ENCODE data around the gene RNASE2. TPM values are rescaled to one million over a fixed set of nuclear protein-coding genes. Genes with fewer than 3 reads are reported as not detected.
A peak's percentile ranks its signal among the peaks of the same experiment; 100 is the strongest.
"Not testable (repeated sequence)": the region's sequence is repeated elsewhere in the genome, so short reads cannot be mapped to it uniquely, and the experiment has no call there.

Gene RNASE2
- 10 to 100 TPM in 1 of 8 experiments, not detected in 7; 19.0 TPM for total RNA-seq

- not testable (repeated sequence) for H3K4me3 ChIP-seq; ATAC-seq (replicated peaks in 6 of 8); H3K4me1 ChIP-seq (replicated peaks in 1 of 2); H3K27ac ChIP-seq
- WGBS, 10 experiments = 0 to 100% (median 76%) methylated on average over 1 to 3 of the region's 4 CpGs; no CpG with 5 or more reads in 4 of the 10 experiments
- in situ Hi-C loops (cut with MboI; ENCODE audit: low pct_unique_long_range_greater_than_20kb in 2 of 9, low sequenced_read_pairs in 9 of 9, unreplicated experiment in 9 of 9) = loop anchor here in 2 of 9 experiments (25.0 kb wide), 2 partner anchors 93 to 243 kb away; no protein-coding TSS in a partner anchor
Measured at GRCh38 chr14:20954736-20955537, at the start of gene RNASE2. Gene RNASE2, plus strand, starts transcription at chr14:20955487. Its CDS starts 285 bp downstream, at chr14:20955772.

- ATAC-seq (replicated peaks in 6 of 8) = no peak
- in situ Hi-C loops (cut with MboI; ENCODE audit: low pct_unique_long_range_greater_than_20kb in 2 of 9, low sequenced_read_pairs in 9 of 9, unreplicated experiment in 9 of 9) = no loop called here
- no peaks in the 10 kb centered on the region for H3K4me1 ChIP-seq (replicated peaks in 1 of 2)
- no peak overlapping the region for H3K4me3 ChIP-seq
- WGBS, 10 experiments = 52 to 87% (median 78%) methylated on average over 1 to 2 of the region's 2 CpGs; no CpG with 5 or more reads in 3 of the 10 experiments
- no peak overlapping the region for H3K27ac ChIP-seq
Measured at GRCh38 chr14:20905676-20906075, 49.6 kb upstream of the RNASE2 start.

DNA sequence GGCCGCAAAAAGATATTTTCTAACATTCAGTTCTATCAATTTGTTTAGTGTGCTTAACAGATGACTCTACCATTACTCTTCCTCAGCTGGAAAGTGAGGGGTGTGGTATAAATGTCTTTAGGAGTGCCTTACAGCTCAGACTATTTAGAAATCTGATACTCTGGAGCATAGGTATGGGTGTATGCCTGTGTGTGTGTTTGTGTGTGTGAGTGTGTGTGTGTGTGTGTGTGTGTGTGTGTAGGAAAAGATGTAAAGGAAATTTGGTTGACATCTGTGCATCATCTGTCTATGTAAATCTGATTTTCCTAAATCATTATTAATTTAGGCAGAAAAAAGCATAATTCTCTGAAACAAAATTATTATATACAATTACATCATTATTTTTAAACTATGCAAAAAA is 48.1 kb upstream of the RNASE2 start:
- in situ Hi-C loops (cut with MboI; ENCODE audit: low pct_unique_long_range_greater_than_20kb in 2 of 9, low sequenced_read_pairs in 9 of 9, unreplicated experiment in 9 of 9) = no loop called here
- H3K4me3 ChIP-seq = no peak overlapping the region
- ATAC-seq (replicated peaks in 6 of 8) = peak in 2 of 8 experiments; percentile 44 to 49
- no peak overlapping the region for H3K27ac ChIP-seq
- 60 to 100% methylated on average over 1 of the region's 1 CpG; no CpG with 5 or more reads in 8 of the 10 experiments for WGBS, 10 experiments
- H3K4me1 ChIP-seq (replicated peaks in 1 of 2) = no peaks in the 10 kb centered on the region

DNA sequence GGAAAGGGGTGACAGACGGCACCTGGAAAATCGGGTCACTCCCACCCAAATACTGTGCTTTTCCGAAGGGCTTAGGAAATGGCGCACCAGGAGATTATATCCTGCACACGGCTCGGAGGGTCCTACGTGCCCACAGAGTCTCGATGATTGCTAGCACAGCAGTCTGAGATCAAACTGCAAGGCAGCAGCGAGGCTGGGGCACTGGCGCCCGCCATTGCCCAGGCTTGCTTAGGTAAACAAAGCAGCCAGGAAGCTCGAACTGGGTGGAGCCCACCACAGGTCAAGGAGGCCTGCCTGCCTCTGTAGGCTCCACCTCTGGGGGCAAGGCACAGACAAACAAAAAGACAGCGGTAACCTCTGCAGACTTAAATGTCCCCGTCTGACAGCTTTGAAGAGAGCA is 44.5 kb upstream of the RNASE2 start:
- in situ Hi-C loops (cut with MboI; ENCODE audit: low pct_unique_long_range_greater_than_20kb in 2 of 9, low sequenced_read_pairs in 9 of 9, unreplicated experiment in 9 of 9) = not testable (repeated sequence)
- WGBS, 10 experiments = no CpG with 5 or more reads among the region's 14 CpGs

DNA sequence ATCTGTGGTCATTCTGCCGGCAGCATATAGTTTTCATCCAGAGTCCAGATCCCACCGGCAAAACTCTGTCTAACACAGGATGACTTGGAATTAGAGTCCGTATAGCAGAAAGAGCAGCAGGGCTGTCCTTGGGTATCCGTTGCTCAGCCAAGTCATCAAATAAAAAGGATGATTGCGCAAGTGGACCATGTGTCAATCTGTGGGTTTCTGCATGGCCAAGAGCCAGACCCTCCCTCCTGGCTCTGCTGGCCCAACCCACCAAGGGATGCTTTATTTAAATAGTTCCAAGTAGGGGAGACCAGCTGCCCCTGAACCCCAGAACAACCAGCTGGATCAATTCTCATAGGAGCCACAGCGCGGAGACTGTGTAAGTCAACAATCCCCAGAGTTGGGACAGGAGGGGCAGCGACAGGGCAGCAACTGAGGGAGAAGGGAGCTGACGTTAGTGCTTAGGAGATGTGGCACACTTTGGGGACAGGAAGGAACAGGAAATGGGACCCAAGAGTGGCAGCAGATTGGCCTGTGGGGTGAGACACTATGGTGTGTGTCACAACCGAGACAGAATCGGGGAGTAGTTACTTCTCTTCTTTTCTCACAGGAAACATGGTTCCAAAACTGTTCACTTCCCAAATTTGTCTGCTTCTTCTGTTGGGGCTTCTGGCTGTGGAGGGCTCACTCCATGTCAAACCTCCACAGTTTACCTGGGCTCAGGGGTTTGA is 36.1 kb upstream of the RNASE2 start:
- H3K4me3 ChIP-seq; H3K27ac ChIP-seq; in situ Hi-C loops (cut with MboI; ENCODE audit: low pct_unique_long_range_greater_than_20kb in 2 of 9, low sequenced_read_pairs in 9 of 9, unreplicated experiment in 9 of 9); H3K4me1 ChIP-seq (replicated peaks in 1 of 2): not testable (repeated sequence)
- peak in 2 of 8 experiments; percentile 25 to 39 for ATAC-seq (replicated peaks in 6 of 8)
- WGBS, 10 experiments = 59 to 100% (median 77%) methylated on average over 1 to 8 of the region's 11 CpGs; no CpG with 5 or more reads in 4 of the 10 experiments

More for the DNA sequence above, 44.5 kb upstream of the RNASE2 start:
- H3K27ac ChIP-seq; ATAC-seq (replicated peaks in 6 of 8); H3K4me3 ChIP-seq; H3K4me1 ChIP-seq (replicated peaks in 1 of 2): not testable (repeated sequence)

DNA sequence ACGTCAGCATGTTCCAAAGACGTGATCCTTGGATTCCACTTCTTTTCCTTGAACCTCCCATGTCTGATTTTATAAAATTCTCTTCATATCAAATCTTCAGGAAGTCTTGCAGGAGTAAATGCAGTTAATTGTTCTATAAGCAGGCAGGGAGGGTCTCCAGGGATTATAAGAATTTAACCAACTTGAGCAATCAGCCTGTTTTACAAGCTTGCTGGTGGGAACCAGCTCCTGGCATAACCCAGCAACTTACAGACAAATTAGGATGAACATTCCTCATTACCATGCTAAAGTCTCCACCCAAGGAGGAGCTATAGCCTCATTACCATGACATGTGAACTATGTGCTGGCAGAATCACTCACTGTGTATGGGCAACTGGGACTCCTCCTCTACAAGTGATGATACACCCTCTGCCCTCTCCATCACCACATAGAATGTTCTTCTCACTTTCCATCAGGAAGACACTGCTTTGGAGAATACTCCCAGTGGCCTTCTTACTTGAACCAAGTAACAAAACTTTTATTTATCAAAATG is 31.5 kb upstream of the RNASE2 start:
- H3K4me1 ChIP-seq (replicated peaks in 1 of 2); in situ Hi-C loops (cut with MboI; ENCODE audit: low pct_unique_long_range_greater_than_20kb in 2 of 9, low sequenced_read_pairs in 9 of 9, unreplicated experiment in 9 of 9); H3K4me3 ChIP-seq; H3K27ac ChIP-seq: not testable (repeated sequence)
- ATAC-seq (replicated peaks in 6 of 8) = peak in 3 of 8 experiments; percentile 99 to 100 (median 100)
- WGBS, 10 experiments = no CpG with 5 or more reads among the region's 2 CpGs

GRCh38 chr14:20934148-20934762 is 21.0 kb upstream of the RNASE2 start:
- peak in 2 of 8 experiments; percentile 57 to 63 for ATAC-seq (replicated peaks in 6 of 8)
- Histone ChIP-seq H3K27ac (no peak overlapping the region), H3K4me3 (no peak overlapping the region), H3K4me1 (replicated peaks in 1 of 2) (no peaks in the 10 kb centered on the region)
- WGBS, 10 experiments = 10 to 85% (median 30%) methylated on average over 1 to 6 of the region's 18 CpGs; no CpG with 5 or more reads in 3 of the 10 experiments
- in situ Hi-C loops (cut with MboI; ENCODE audit: low pct_unique_long_range_greater_than_20kb in 2 of 9, low sequenced_read_pairs in 9 of 9, unreplicated experiment in 9 of 9) = no loop called here

- H3K4me3 ChIP-seq = no peak overlapping the region
- in situ Hi-C loops (cut with MboI; ENCODE audit: low pct_unique_long_range_greater_than_20kb in 2 of 9, low sequenced_read_pairs in 9 of 9, unreplicated experiment in 9 of 9) = no loop called here
- no peak for ATAC-seq (replicated peaks in 6 of 8)
- H3K27ac ChIP-seq = no peak overlapping the region
- no peaks in the 10 kb centered on the region for H3K4me1 ChIP-seq (replicated peaks in 1 of 2)
- WGBS, 10 experiments = 20 to 96% (median 68%) methylated on average over 1 to 5 of the region's 5 CpGs; no CpG with 5 or more reads in 1 of the 10 experiments
Measured at GRCh38 chr14:20935303-20935984, 19.8 kb upstream of the RNASE2 start.

DNA sequence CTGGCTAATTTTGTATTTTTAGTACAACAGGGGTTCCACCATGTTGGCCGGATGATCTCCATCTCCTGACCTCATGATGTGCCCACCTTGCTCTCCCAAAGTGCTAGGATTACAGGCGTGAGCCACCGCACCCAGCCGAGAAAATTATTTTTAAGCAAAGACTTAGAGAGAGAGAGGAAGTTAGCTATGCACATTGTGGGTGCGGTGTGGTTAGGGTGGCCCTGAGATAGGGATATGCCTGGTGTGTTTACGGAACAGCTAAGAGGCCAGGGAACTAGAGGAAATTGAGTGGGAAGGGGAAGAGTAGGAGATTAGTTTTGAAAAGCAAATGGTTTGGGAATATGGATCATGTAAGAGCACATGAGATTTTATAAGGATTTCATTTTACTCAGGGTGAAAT is 10.1 kb upstream of the RNASE2 start:
- H3K4me1 ChIP-seq (replicated peaks in 1 of 2); H3K27ac ChIP-seq; H3K4me3 ChIP-seq; in situ Hi-C loops (cut with MboI; ENCODE audit: low pct_unique_long_range_greater_than_20kb in 2 of 9, low sequenced_read_pairs in 9 of 9, unreplicated experiment in 9 of 9): not testable (repeated sequence)
- ATAC-seq (replicated peaks in 6 of 8) = peak in 1 of 8 experiments; percentile 55
- 20 to 60% methylated on average over 1 of the region's 6 CpGs; no CpG with 5 or more reads in 8 of the 10 experiments for WGBS, 10 experiments

GRCh38 chr14:20946707-20947106 is 8.6 kb upstream of the RNASE2 start:
- H3K4me3 ChIP-seq; ATAC-seq (replicated peaks in 6 of 8); H3K27ac ChIP-seq; H3K4me1 ChIP-seq (replicated peaks in 1 of 2); in situ Hi-C loops (cut with MboI; ENCODE audit: low pct_unique_long_range_greater_than_20kb in 2 of 9, low sequenced_read_pairs in 9 of 9, unreplicated experiment in 9 of 9): not testable (repeated sequence)
- WGBS, 10 experiments = 70% methylated on average over 2 of the region's 9 CpGs; no CpG with 5 or more reads in 9 of the 10 experiments

DNA sequence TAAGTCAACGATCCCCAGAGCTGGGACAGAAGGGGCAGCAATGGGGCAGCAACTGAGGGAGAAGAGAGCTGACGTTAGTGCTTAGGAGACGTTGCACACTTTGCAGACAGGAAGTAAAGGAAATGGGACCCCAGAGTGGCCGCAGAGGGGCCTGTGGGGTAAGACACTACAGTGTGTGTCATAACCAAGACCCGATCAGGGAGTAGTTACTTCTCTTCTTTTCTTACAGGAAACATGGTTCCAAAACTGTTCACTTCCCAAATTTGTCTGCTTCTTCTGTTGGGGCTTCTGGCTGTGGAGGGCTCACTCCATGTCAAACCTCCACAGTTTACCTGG is 219 bp downstream of the RNASE2 start:
- in situ Hi-C loops (cut with MboI; ENCODE audit: low pct_unique_long_range_greater_than_20kb in 2 of 9, low sequenced_read_pairs in 9 of 9, unreplicated experiment in 9 of 9) = loop anchor here in 2 of 9 experiments (25.0 kb wide), 2 partner anchors 93 to 243 kb away; no protein-coding TSS in a partner anchor
- H3K4me1 ChIP-seq (replicated peaks in 1 of 2); H3K4me3 ChIP-seq; H3K27ac ChIP-seq; ATAC-seq (replicated peaks in 6 of 8): not testable (repeated sequence)
- 52 to 80% (median 67%) methylated on average over 1 to 4 of the region's 5 CpGs; no CpG with 5 or more reads in 5 of the 10 experiments for WGBS, 10 experiments

- Histone ChIP-seq H3K4me1 (replicated peaks in 1 of 2) (no peaks in the 10 kb centered on the region), H3K4me3 (no peak overlapping the region), H3K27ac (no peak overlapping the region)
- 66 to 86% (median 81%) methylated on average over 3 to 11 of the region's 11 CpGs; no CpG with 5 or more reads in 1 of the 10 experiments for WGBS, 10 experiments
- ATAC-seq (replicated peaks in 6 of 8) = no peak
- in situ Hi-C loops (cut with MboI; ENCODE audit: low pct_unique_long_range_greater_than_20kb in 2 of 9, low sequenced_read_pairs in 9 of 9, unreplicated experiment in 9 of 9) = loop anchor here in 2 of 9 experiments (25.0 kb wide), 2 partner anchors 94 to 244 kb away; no protein-coding TSS in a partner anchor
Measured at GRCh38 chr14:20956376-20956976, 1.2 kb downstream of the RNASE2 start.
